Measurements from ENCODE around the gene PRDX5. TPM values are rescaled to one million over a fixed set of nuclear protein-coding genes. Genes with fewer than 3 reads are reported as not detected.
A peak's percentile ranks its signal among the peaks of the same experiment; 100 is the strongest.

Gene PRDX5
- total RNA-seq, 1 experiment from 2014 or later = 274 TPM

DNA sequence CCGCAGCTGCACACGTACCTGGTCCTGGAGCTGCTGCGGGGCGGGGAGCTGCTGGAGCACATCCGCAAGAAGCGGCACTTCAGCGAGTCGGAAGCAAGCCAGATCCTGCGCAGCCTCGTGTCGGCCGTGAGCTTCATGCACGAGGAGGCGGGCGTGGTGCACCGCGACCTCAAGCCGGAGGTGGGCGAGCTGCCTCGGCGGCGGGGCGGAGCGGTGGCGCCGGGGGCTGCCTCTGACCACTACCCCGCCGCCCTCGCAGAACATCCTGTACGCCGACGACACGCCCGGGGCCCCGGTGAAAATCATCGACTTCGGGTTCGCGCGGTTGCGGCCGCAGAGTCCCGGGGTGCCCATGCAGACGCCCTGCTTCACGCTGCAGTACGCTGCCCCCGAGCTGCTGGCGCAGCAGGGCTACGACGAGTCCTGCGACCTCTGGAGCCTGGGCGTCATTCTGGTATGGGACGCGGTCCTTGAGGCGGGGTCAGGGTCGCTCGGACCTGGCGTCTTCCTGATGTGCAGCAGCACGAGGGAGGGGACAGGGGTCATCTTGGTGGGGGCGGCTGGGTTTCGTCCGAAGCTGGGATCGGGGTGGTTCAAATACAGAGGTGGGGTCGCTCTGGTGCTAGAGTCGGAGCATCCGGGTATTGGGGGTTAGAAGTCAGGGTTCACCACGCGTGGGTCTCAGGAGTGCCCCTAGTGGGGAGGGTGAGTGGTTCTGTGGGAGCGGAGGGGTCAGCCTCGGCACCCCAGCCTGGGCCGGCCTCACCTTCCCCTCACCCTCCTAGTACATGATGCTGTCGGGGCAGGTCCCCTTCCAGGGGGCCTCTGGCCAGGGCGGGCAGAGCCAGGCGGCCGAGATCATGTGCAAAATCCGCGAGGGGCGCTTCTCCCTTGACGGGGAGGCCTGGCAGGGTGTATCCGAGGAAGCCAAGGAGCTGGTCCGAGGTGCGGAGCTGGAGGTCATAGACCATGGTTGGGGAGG is 51.8 kb downstream of the PRDX5 start:
- CTCF ChIA-PET = interaction anchor here (0.6 kb wide), 1 partner anchor 14 kb away, joined by 3 read pairs; no protein-coding TSS in a partner anchor

DNA sequence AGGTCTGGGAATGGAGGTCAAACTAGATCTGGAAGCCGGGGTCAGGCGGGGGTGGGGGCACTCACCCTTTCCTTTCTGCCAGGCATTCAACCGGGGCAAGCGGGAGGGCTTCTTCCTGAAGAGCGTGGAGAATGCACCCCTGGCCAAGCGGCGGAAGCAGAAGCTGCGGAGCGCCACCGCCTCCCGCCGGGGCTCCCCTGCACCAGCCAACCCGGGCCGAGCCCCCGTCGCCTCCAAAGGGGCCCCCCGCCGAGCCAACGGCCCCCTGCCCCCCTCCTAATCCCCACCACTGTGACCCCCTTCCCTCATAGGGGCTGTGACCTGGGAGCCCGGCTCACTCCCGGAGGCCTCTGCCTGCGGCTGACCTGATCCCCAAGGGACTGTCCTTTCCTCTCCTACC is 53.3 kb downstream of the PRDX5 start:
- TF ChIP-seq, protein P1, sequence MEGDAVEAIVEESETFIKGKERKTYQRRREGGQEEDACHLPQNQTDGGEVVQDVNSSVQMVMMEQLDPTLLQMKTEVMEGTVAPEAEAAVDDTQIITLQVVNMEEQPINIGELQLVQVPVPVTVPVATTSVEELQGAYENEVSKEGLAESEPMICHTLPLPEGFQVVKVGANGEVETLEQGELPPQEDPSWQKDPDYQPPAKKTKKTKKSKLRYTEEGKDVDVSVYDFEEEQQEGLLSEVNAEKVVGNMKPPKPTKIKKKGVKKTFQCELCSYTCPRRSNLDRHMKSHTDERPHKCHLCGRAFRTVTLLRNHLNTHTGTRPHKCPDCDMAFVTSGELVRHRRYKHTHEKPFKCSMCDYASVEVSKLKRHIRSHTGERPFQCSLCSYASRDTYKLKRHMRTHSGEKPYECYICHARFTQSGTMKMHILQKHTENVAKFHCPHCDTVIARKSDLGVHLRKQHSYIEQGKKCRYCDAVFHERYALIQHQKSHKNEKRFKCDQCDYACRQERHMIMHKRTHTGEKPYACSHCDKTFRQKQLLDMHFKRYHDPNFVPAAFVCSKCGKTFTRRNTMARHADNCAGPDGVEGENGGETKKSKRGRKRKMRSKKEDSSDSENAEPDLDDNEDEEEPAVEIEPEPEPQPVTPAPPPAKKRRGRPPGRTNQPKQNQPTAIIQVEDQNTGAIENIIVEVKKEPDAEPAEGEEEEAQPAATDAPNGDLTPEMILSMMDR (IDR thresholded peaks at IDR 0.05; ENCODE audit: unreplicated experiment) = no peak
- Mint-ChIP-seq H3K4me1 (ENCODE audit: insufficient read depth, unreplicated experiment) (no peaks in the 10 kb centered on the region), H3K4me3 (ENCODE audit: unreplicated experiment) (no peak overlapping the region), H3K27ac (ENCODE audit: low read depth, unreplicated experiment) (no peak overlapping the region), H3K9me3 (ENCODE audit: unreplicated experiment) (no peaks in the 10 kb centered on the region), H3K27me3 (ENCODE audit: insufficient read depth, unreplicated experiment) (no peaks in the 10 kb centered on the region), H3K36me3 (ENCODE audit: insufficient read depth, unreplicated experiment) (peaks cover 37% of the 10 kb centered on the region)
- no peak for DNase-seq (ENCODE audit: unreplicated experiment)
- ChIA-PET POLR2A (no interaction called here), CTCF (no interaction called here)
- intact Hi-C loops (cut with micrococcal nuclease) = no loop called here
- no TSS peak for BruUV-seq (replicated peaks)

More for the DNA sequence above, 51.8 kb downstream of the PRDX5 start:
- Mint-ChIP-seq H3K9me3 (ENCODE audit: unreplicated experiment) (no peaks in the 10 kb centered on the region), H3K36me3 (ENCODE audit: insufficient read depth, unreplicated experiment) (peaks cover 45% of the 10 kb centered on the region), H3K27ac (ENCODE audit: low read depth, unreplicated experiment) (no peak overlapping the region), H3K27me3 (ENCODE audit: insufficient read depth, unreplicated experiment) (no peaks in the 10 kb centered on the region), H3K4me3 (ENCODE audit: unreplicated experiment) (no peak overlapping the region), H3K4me1 (ENCODE audit: insufficient read depth, unreplicated experiment) (no peaks in the 10 kb centered on the region)
- intact Hi-C loops (cut with micrococcal nuclease) = no loop called here
- TF ChIP-seq, protein P1 (IDR thresholded peaks at IDR 0.05; ENCODE audit: unreplicated experiment) = no peak
- POLR2A ChIA-PET = interaction anchor here (0.7 kb wide), 1 partner anchor 22 kb away, joined by 3 read pairs; no protein-coding TSS in a partner anchor
- no TSS peak for BruUV-seq (replicated peaks)
- no peak for DNase-seq (ENCODE audit: unreplicated experiment)

Small RNAs within 50 kb of the gene (microRNA-seq; reads per million reads assigned to microRNA genes)
- gene MIR1237 (11.2 reads per million, percentile 53 among the genes with 10 or more reads in this experiment), gene MIR7155 (1.7 reads per million, percentile 11 among the genes with 10 or more reads in this experiment)

Other genes with a start within 250 kb of the PRDX5 start
- gene MACROD1, start 152.0 kb upstream of the PRDX5 start, total RNA-seq (2022) = 15.1 and 15.7 TPM in 2 replicates
- gene STIP1, start 131.9 kb upstream of the PRDX5 start, total RNA-seq (2022) = 161 and 171 TPM in 2 replicates
- gene FERMT3, start 111.4 kb upstream of the PRDX5 start, total RNA-seq (2022) = 0.44 and 1.0 TPM in 2 replicates
- 27.0 and 31.3 TPM in 2 replicates for gene TRPT1, start 91.9 kb upstream of the PRDX5 start, total RNA-seq (2022)
- 51.0 and 73.6 TPM in 2 replicates for gene NUDT22, start 91.8 kb upstream of the PRDX5 start, total RNA-seq (2022)
- 19.5 and 27.0 TPM in 2 replicates for gene DNAJC4, start 87.6 kb upstream of the PRDX5 start, total RNA-seq (2022)
- 46.0 and 60.3 TPM in 2 replicates for gene VEGFB, start 83.5 kb upstream of the PRDX5 start, total RNA-seq (2022)
- gene FKBP2, start 77.0 kb upstream of the PRDX5 start, total RNA-seq (2022) = 84.7 and 86.0 TPM in 2 replicates
- gene PPP1R14B, start 71.2 kb upstream of the PRDX5 start, total RNA-seq (2022) = 583 and 684 TPM in 2 replicates
- 34.6 and 39.0 TPM in 2 replicates for gene PLCB3, start 66.6 kb upstream of the PRDX5 start, total RNA-seq (2022)
- 67.4 and 79.7 TPM in 2 replicates for gene BAD, start 33.5 kb upstream of the PRDX5 start, total RNA-seq (2022)
- gene GPR137, start 32.3 kb upstream of the PRDX5 start, total RNA-seq (2022) = 36.0 and 49.5 TPM in 2 replicates
- gene KCNK4, start 26.8 kb upstream of the PRDX5 start, total RNA-seq (2022) = not detected in 2 replicates
- 0.68 TPM in 1 of 2 replicates, not detected in the other for gene CATSPERZ, start 17.8 kb upstream of the PRDX5 start, total RNA-seq (2022)
- 52.0 and 63.4 TPM in 2 replicates for gene ESRRA, start 12.6 kb upstream of the PRDX5 start, total RNA-seq (2022)
- 284 and 354 TPM in 2 replicates for gene TRMT112, start 562 bp upstream of the PRDX5 start, total RNA-seq (2022)
- 4.2 and 6.0 TPM in 2 replicates for gene CCDC88B, start 22.1 kb downstream of the PRDX5 start, total RNA-seq (2022)
- 42.5 and 46.5 TPM in 2 replicates for gene RPS6KA4, start 41.0 kb downstream of the PRDX5 start, total RNA-seq (2022)
- not detected in 2 replicates for gene SLC22A11, start 237.8 kb downstream of the PRDX5 start, total RNA-seq (2022)

Data from MCF 10A (cell line).